ENCODE results near the gene NNAT. TPM values are rescaled to one million over a fixed set of nuclear protein-coding genes. Genes with fewer than 3 reads are reported as not detected.

Gene NNAT
- total and polyA plus RNA-seq, 10 donors: 0.20 to 0.35 (median 0.29) TPM; not detected in 5

GRCh38 chr20:37527638-37528445 lies 6.8 kb downstream of the NNAT start, which contains the start of gene BLCAP:
TSS of gene BLCAP (minus strand) at chr20:37527876. CDS start at chr20:37519174, 8,702 bp downstream.
- WGBS, 5 donors: 0 to 1% (median 1%) methylated on average over 48 to 62 of the region's 62 CpGs
- Histone ChIP-seq H3K4me1 (peaks cover 16 to 59% (median 43%) of the 10 kb centered on the region in 6 donors), H3K27me3 (replicated peaks in 1 of 7) (no peaks in the 10 kb centered on the region), H3K36me3 (peaks cover 0 to 3% (median 0%) of the 10 kb centered on the region in 6 donors), H3K27ac (peak within 1 kb of the TSS; percentile 93 to 99 (median 98)), H3K4me3 (peak within 1 kb of the TSS; percentile 95 to 100 (median 98)), H3K9me3 (no peaks in the 10 kb centered on the region)
- TF ChIP-seq, protein P1, sequence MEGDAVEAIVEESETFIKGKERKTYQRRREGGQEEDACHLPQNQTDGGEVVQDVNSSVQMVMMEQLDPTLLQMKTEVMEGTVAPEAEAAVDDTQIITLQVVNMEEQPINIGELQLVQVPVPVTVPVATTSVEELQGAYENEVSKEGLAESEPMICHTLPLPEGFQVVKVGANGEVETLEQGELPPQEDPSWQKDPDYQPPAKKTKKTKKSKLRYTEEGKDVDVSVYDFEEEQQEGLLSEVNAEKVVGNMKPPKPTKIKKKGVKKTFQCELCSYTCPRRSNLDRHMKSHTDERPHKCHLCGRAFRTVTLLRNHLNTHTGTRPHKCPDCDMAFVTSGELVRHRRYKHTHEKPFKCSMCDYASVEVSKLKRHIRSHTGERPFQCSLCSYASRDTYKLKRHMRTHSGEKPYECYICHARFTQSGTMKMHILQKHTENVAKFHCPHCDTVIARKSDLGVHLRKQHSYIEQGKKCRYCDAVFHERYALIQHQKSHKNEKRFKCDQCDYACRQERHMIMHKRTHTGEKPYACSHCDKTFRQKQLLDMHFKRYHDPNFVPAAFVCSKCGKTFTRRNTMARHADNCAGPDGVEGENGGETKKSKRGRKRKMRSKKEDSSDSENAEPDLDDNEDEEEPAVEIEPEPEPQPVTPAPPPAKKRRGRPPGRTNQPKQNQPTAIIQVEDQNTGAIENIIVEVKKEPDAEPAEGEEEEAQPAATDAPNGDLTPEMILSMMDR (IDR thresholded peaks at IDR 0.05 in 8 of 11, conservative IDR thresholded peaks at IDR 0.05 in 3 of 11): no peak
- TF ChIP-seq POLR2A (IDR thresholded peaks at IDR 0.05) (peak; percentile 7 to 82 (median 48)), POLR2AphosphoS5 (IDR thresholded peaks at IDR 0.05) (peak; percentile 98 to 99 (median 98))
- intact Hi-C loops (cut with DNase I; ENCODE audit: low total_unique reads): loop anchor here (5.0 kb wide), 1 partner anchor 331 kb away; no protein-coding TSS in a partner anchor
- peak; percentile 97 for DNase-seq

GRCh38 chr20:37528446-37529213 lies 7.6 kb downstream of the NNAT start:
- no peaks in the 10 kb centered on the region for H3K27me3 ChIP-seq (replicated peaks in 1 of 7)
- WGBS, 5 donors: 48 to 56% (median 52%) methylated on average over 10 of the region's 10 CpGs
- no peaks in the 10 kb centered on the region for H3K36me3 ChIP-seq
- peaks cover 16 to 51% (median 38%) of the 10 kb centered on the region in 6 donors for H3K4me1 ChIP-seq
- no peaks in the 10 kb centered on the region for H3K9me3 ChIP-seq
- intact Hi-C loops (cut with DNase I; ENCODE audit: low total_unique reads): loop anchor here (5.0 kb wide), 1 partner anchor 331 kb away; no protein-coding TSS in a partner anchor
- no peak for TF ChIP-seq POLR2A (IDR thresholded peaks at IDR 0.05)
- TF ChIP-seq, protein P1 (IDR thresholded peaks at IDR 0.05 in 8 of 11, conservative IDR thresholded peaks at IDR 0.05 in 3 of 11): no peak
- no peak for TF ChIP-seq POLR2AphosphoS5 (IDR thresholded peaks at IDR 0.05)
- H3K4me3 ChIP-seq: peak overlapping the region; percentile 95 to 100 (median 98)
- peak overlapping the region; percentile 93 to 99 (median 98) for H3K27ac ChIP-seq
- peak; percentile 28 for DNase-seq

GRCh38 chr20:37529214-37529967 lies 8.3 kb downstream of the NNAT start:
- H3K9me3 ChIP-seq: no peaks in the 10 kb centered on the region
- TF ChIP-seq POLR2A (IDR thresholded peaks at IDR 0.05) (no peak), POLR2AphosphoS5 (IDR thresholded peaks at IDR 0.05) (no peak)
- TF ChIP-seq, protein P1 (IDR thresholded peaks at IDR 0.05 in 8 of 11, conservative IDR thresholded peaks at IDR 0.05 in 3 of 11): no peak
- DNase-seq: peak; percentile 22
- H3K27me3 ChIP-seq (replicated peaks in 1 of 7): no peaks in the 10 kb centered on the region
- no peak overlapping the region for H3K27ac ChIP-seq
- H3K36me3 ChIP-seq: no peaks in the 10 kb centered on the region
- WGBS, 5 donors: 74 to 84% (median 76%) methylated on average over 8 of the region's 8 CpGs
- peaks cover 16 to 48% (median 36%) of the 10 kb centered on the region in 6 donors for H3K4me1 ChIP-seq
- intact Hi-C loops (cut with DNase I; ENCODE audit: low total_unique reads): loop anchor here (5.0 kb wide), 1 partner anchor 332 kb away; no protein-coding TSS in a partner anchor
- peak overlapping the region in 1 of 8 donors; percentile 98 for H3K4me3 ChIP-seq

Data from spleen (tissue), 11 donors.